Mucosa of stomach (tissue), 1 donor: ENCODE data around the gene LIN28A.

ENCODE experiments used
- H3K27me3 ChIP-seq: one replicate; pipeline ENCODE4 v1.7.0; 2013; ENCODE audit warnings: mild to moderate bottlenecking, low read length; ENCODE audit not compliant: control insufficient read depth, insufficient read depth
- H3K36me3 ChIP-seq: one replicate; pipeline ENCODE4 v1.7.0; 2013; ENCODE audit warnings: low read length; ENCODE audit not compliant: control insufficient read depth, insufficient read depth
- H3K4me1 ChIP-seq: one replicate; pipeline ENCODE4 v1.7.0; 2013; ENCODE audit warnings: mild to moderate bottlenecking, low read length; ENCODE audit not compliant: control insufficient read depth, insufficient read depth
- H3K4me3 ChIP-seq: one replicate; pipeline ENCODE4 v1.7.0; 2013; ENCODE audit warnings: low read length
- H3K9ac ChIP-seq: one replicate; pipeline ENCODE4 v1.7.0; 2013; ENCODE audit warnings: mild to moderate bottlenecking, low read length, moderate library complexity
- H3K9me3 ChIP-seq: one replicate; pipeline ENCODE4 v1.7.0; 2013; ENCODE audit warnings: mild to moderate bottlenecking, low read length, moderate library complexity; ENCODE audit not compliant: control insufficient read depth
- donor health status: Pancreatic carcinoma.

The LIN28A gene

GRCh38 chr1:26452459-26453183 lies 42.0 kb downstream of the LIN28A start:
- peaks cover 5% of the 10 kb centered on the region for H3K36me3 ChIP-seq
- H3K9ac ChIP-seq, result no peak overlapping the region
- no peaks in the 10 kb centered on the region for H3K9me3 ChIP-seq
- no peaks in the 10 kb centered on the region for H3K27me3 ChIP-seq
- H3K4me1 ChIP-seq, result no peaks in the 10 kb centered on the region
- H3K4me3 ChIP-seq, result no peak overlapping the region

- peaks cover 12% of the 10 kb centered on the region for H3K36me3 ChIP-seq
- H3K9me3 ChIP-seq, result no peaks in the 10 kb centered on the region
- H3K27me3 ChIP-seq, result no peaks in the 10 kb centered on the region
- no peaks in the 10 kb centered on the region for H3K4me1 ChIP-seq
- H3K4me3 ChIP-seq, result no peak overlapping the region
- no peak overlapping the region for H3K9ac ChIP-seq
These were observed 48.5 kb downstream of the LIN28A start for GRCh38 chr1:26459148-26459547.

- no peaks in the 10 kb centered on the region for H3K4me1 ChIP-seq
- H3K27me3 ChIP-seq, result no peaks in the 10 kb centered on the region
- H3K9me3 ChIP-seq, result no peaks in the 10 kb centered on the region
- no peak overlapping the region for H3K9ac ChIP-seq
- H3K4me3 ChIP-seq, result no peak overlapping the region
- peaks cover 12% of the 10 kb centered on the region for H3K36me3 ChIP-seq
These were observed 49.0 kb downstream of the LIN28A start for GRCh38 chr1:26459573-26460031.

- Histone ChIP-seq H3K36me3 (peaks cover 24% of the 10 kb centered on the region), H3K9ac (no peak overlapping the region)
These were observed 58.3 kb downstream of the LIN28A start for GRCh38 chr1:26468911-26469310.

DNA sequence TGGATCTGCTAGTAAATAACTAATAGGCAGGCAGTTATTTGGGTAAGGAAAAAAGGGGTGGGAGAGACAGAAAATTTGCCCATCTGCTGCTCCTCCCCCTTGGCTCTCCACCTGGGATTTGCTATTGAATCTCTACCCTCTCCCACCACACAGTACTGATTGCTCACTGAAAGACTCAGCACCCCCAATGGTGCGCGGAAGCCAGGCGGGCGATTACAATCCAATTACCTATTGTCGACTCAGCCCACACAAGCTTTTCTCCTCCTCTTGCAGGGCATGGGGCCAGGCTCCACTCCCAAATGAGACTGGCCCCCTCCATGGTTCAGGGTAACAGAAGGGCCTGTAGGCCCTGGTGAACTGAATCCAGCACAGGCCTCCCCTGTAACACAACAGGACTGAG lies 58.9 kb downstream of the LIN28A start:
- no peak overlapping the region for H3K9ac ChIP-seq
- no peaks in the 10 kb centered on the region for H3K9me3 ChIP-seq
- H3K27me3 ChIP-seq, result no peaks in the 10 kb centered on the region
- H3K4me1 ChIP-seq, result peaks cover 21% of the 10 kb centered on the region
- H3K36me3 ChIP-seq, result peaks cover 28% of the 10 kb centered on the region
- H3K4me3 ChIP-seq, result no peak overlapping the region

More at GRCh38 chr1:26468911-26469310, 58.3 kb downstream of the LIN28A start:
- H3K4me1 ChIP-seq, result peaks cover 16% of the 10 kb centered on the region
- no peak overlapping the region for H3K4me3 ChIP-seq
- H3K9me3 ChIP-seq, result no peaks in the 10 kb centered on the region
- no peaks in the 10 kb centered on the region for H3K27me3 ChIP-seq

GRCh38 chr1:26470878-26471497 lies 60.4 kb downstream of the LIN28A start:
- peak overlapping the region; percentile 57 for H3K9ac ChIP-seq
- peaks cover 17% of the 10 kb centered on the region for H3K36me3 ChIP-seq
- no peaks in the 10 kb centered on the region for H3K27me3 ChIP-seq
- peaks cover 24% of the 10 kb centered on the region for H3K4me1 ChIP-seq
- peak overlapping the region; percentile 64 for H3K4me3 ChIP-seq
- no peaks in the 10 kb centered on the region for H3K9me3 ChIP-seq

- Histone ChIP-seq H3K9ac (peak overlapping the region; percentile 57), H3K27me3 (no peaks in the 10 kb centered on the region), H3K4me3 (peak overlapping the region; percentile 64), H3K36me3 (peaks cover 17% of the 10 kb centered on the region), H3K9me3 (no peaks in the 10 kb centered on the region), H3K4me1 (peaks cover 24% of the 10 kb centered on the region)
These were observed 61.1 kb downstream of the LIN28A start for GRCh38 chr1:26471498-26472319.

DNA sequence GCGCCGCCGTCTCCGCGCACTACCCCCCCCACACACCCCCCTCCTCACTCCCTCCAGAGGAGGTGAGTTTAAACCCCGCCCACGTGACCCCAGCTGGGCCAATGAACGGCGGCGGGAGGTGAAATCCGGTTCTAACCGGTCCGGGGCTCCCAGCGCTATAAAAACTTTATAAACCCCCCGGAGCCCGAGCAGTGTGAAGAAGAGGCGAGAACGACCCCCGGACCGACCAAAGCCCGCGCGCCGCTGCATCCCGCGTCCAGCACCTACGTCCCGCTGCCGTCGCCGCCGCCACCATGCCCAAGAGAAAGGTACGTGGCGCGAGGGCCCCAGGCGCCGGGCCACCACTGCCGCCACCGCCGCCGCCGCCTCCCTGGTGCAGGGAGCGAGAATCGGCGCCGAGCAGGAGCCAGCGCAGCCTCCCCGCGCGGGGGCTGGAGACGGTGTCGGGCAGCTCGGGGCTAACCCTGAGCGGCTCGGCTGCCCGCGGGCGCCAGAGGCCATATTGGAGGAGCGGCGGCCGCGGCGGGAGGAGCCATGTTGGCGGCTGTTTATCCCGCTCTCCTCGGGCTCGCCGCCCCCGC lies 61.8 kb downstream of the LIN28A start, which contains the start of gene HMGN2:
Gene HMGN2 (plus strand): TSS at position 121 of the 581 bp plus-strand sequence. CDS start 173 bp downstream, at position 294.
- Histone ChIP-seq H3K4me3 (peak within 1 kb of the TSS; percentile 64), H3K27me3 (no peaks in the 10 kb centered on the region), H3K9ac (peak within 1 kb of the TSS; percentile 89), H3K36me3 (peaks cover 18% of the 10 kb centered on the region), H3K9me3 (no peaks in the 10 kb centered on the region), H3K4me1 (peaks cover 24% of the 10 kb centered on the region)

DNA sequence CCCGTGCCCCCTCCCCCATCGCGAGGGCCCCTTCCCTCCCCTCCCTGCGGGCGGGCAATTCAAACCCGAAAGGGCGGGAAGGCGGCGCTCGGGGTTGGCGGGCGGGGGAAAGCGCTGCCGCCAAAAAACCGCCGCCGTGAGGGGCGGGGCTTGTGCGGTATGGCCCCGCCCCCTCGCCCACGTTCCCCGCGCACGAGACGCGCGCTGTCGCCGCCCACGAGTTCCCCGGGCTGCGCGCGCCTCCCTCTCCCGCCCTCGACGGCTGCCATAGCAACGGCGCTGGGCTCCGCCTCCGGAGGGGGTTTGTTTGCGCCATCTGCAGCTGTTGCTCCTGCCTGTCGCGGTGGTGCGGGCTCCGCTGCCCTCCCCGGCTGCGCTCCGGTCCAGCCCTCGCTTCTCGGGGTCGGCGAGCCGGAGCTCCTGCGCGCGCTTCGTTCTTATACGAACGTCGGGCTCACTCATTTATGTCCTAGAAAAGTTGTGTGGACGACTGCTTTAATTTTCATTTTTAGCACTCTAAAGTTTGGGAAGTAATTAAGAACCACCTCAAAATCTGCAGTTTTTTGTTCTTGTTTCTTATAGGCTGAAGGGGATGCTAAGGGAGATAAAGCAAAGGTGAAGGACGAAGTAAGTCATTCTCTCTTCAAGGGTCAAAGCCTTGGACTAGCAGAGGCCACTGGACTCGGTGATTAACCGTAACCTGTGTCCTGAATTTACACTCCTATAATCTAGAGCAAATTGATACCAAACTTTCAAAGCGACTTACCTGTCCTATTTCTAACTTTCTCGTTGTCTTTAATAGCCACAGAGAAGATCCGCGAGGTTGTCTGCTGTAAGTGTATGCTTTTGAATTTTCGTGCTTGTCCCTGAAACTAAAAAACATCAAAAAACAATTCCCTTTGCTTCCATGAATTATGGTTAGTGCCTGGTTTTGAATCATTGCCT lies 62.6 kb downstream of the LIN28A start:
- Histone ChIP-seq H3K9ac (peak overlapping the region; percentile 89), H3K36me3 (peaks cover 15% of the 10 kb centered on the region), H3K4me3 (peak overlapping the region; percentile 57), H3K4me1 (peaks cover 24% of the 10 kb centered on the region), H3K27me3 (no peaks in the 10 kb centered on the region), H3K9me3 (no peaks in the 10 kb centered on the region)

- H3K9ac ChIP-seq, result no peak overlapping the region
- H3K9me3 ChIP-seq, result no peaks in the 10 kb centered on the region
- H3K4me3 ChIP-seq, result no peak overlapping the region
- peaks cover 24% of the 10 kb centered on the region for H3K4me1 ChIP-seq
- H3K27me3 ChIP-seq, result no peaks in the 10 kb centered on the region
- H3K36me3 ChIP-seq, result peaks cover 14% of the 10 kb centered on the region
These were observed 64.2 kb downstream of the LIN28A start for GRCh38 chr1:26474818-26475217.

DNA sequence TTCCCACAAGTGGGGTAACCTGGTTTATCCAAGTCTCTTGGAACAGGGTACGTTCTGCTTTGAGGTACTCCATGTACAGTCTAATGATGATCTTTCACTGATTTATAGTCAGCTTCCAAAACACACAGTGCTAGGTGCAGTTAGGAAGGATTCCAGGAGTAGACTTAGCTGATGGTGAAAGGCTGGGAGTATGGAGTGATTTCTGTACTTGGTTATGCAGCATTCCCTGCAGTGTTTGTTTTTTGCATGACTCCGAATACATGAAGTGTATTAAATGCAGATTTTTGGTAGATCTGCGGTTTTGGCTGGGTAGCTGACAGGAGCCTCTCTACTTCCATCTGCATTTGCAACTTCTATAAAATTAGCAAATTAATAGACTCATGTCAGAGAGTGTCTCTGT lies 65.4 kb downstream of the LIN28A start:
- H3K4me3 ChIP-seq, result no peak overlapping the region
- H3K4me1 ChIP-seq, result peaks cover 20% of the 10 kb centered on the region
- peaks cover 14% of the 10 kb centered on the region for H3K36me3 ChIP-seq
- H3K27me3 ChIP-seq, result no peaks in the 10 kb centered on the region
- H3K9ac ChIP-seq, result no peak overlapping the region
- H3K9me3 ChIP-seq, result no peaks in the 10 kb centered on the region
